Measurements from ENCODE around the gene FICD.

- TF ChIP-seq, protein P1, sequence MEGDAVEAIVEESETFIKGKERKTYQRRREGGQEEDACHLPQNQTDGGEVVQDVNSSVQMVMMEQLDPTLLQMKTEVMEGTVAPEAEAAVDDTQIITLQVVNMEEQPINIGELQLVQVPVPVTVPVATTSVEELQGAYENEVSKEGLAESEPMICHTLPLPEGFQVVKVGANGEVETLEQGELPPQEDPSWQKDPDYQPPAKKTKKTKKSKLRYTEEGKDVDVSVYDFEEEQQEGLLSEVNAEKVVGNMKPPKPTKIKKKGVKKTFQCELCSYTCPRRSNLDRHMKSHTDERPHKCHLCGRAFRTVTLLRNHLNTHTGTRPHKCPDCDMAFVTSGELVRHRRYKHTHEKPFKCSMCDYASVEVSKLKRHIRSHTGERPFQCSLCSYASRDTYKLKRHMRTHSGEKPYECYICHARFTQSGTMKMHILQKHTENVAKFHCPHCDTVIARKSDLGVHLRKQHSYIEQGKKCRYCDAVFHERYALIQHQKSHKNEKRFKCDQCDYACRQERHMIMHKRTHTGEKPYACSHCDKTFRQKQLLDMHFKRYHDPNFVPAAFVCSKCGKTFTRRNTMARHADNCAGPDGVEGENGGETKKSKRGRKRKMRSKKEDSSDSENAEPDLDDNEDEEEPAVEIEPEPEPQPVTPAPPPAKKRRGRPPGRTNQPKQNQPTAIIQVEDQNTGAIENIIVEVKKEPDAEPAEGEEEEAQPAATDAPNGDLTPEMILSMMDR (IDR thresholded peaks at IDR 0.05), result no peak
- no peak for TF ChIP-seq RCOR1 (IDR thresholded peaks at IDR 0.05; ENCODE audit: low read depth, low read length)
- no peak for TF ChIP-seq POLR2A (IDR thresholded peaks at IDR 0.05; ENCODE audit: low read length)
- TF ChIP-seq PHF8 (IDR thresholded peaks at IDR 0.05; ENCODE audit: borderline replicate concordance, low read depth), result no peak
- TF ChIP-seq FOSL2 (IDR thresholded peaks at IDR 0.05), result no peak
- no peak for TF ChIP-seq FOSL2 (CRISPR knock-in tag; IDR thresholded peaks at IDR 0.05)
These were observed 23.1 kb downstream of the FICD start for GRCh38 chr12:108538146-108538545.

Data from A549 (cell line).